ENCODE results near the gene NDC1. TPM values are rescaled to one million over a fixed set of nuclear protein-coding genes. Genes with fewer than 3 reads are reported as not detected.

The NDC1 gene
- total RNA-seq, 4 donors from 2014 or later, result 1.1 to 11.1 (median 8.0) TPM

GRCh38 chr1:53733975-53734649 is 104.0 kb downstream of the NDC1 start:
- peak overlapping the region in 3 of 4 donors; percentile 41 to 53 (median 42) for H3K27ac ChIP-seq
- H3K36me3 ChIP-seq, result no peaks in the 10 kb centered on the region
- 60 to 66% methylated on average over 4 to 10 of the region's 10 CpGs for WGBS, 2 donors (ENCODE audit: low coverage in 1 of 2)
- peaks cover 76% of the 10 kb centered on the region for H3K27me3 ChIP-seq
- no peaks in the 10 kb centered on the region for H3K9me3 ChIP-seq
- peaks cover 0 to 17% (median 14%) of the 10 kb centered on the region in 4 donors for H3K4me1 ChIP-seq
- in situ Hi-C loops (cut with MboI; ENCODE audit: low pct_ligation_motif_present in 1 of 4, low pct_unique_long_range_greater_than_20kb in 1 of 4, low sequenced_read_pairs in 3 of 4), result no loop called here
- no peak overlapping the region for H3K4me3 ChIP-seq
- no peak for DNase-seq
- intact Hi-C loops (cut with DNase I; ENCODE audit: low total_unique reads), result no loop called here
- TF ChIP-seq EP300 (IDR thresholded peaks at IDR 0.05; ENCODE audit: low read depth) (no peak), POLR2AphosphoS5 (IDR thresholded peaks at IDR 0.05) (no peak)

- peak overlapping the region in 2 of 4 donors; percentile 42 to 53 for H3K27ac ChIP-seq
- in situ Hi-C loops (cut with MboI; ENCODE audit: low pct_ligation_motif_present in 1 of 4, low pct_unique_long_range_greater_than_20kb in 1 of 4, low sequenced_read_pairs in 3 of 4), result no loop called here
- no peak for DNase-seq
- intact Hi-C loops (cut with DNase I; ENCODE audit: low total_unique reads), result no loop called here
- H3K4me3 ChIP-seq, result no peak overlapping the region
- no peaks in the 10 kb centered on the region for H3K9me3 ChIP-seq
- peaks cover 72% of the 10 kb centered on the region for H3K27me3 ChIP-seq
- TF ChIP-seq EP300 (IDR thresholded peaks at IDR 0.05; ENCODE audit: low read depth) (no peak), POLR2AphosphoS5 (IDR thresholded peaks at IDR 0.05) (no peak), POLR2A (IDR thresholded peaks at IDR 0.05) (no peak), CTCF (IDR thresholded peaks at IDR 0.05) (no peak)
- WGBS, 2 donors (ENCODE audit: low coverage in 1 of 2), result 82 to 93% methylated on average over 10 to 12 of the region's 12 CpGs
- peaks cover 0 to 13% (median 10%) of the 10 kb centered on the region in 4 donors for H3K4me1 ChIP-seq
- H3K36me3 ChIP-seq, result no peaks in the 10 kb centered on the region
These were observed 104.6 kb downstream of the NDC1 start for GRCh38 chr1:53733447-53733931.

GRCh38 chr1:53732912-53733317 is 105.2 kb downstream of the NDC1 start:
- H3K36me3 ChIP-seq, result no peaks in the 10 kb centered on the region
- peaks cover 0 to 7% (median 4%) of the 10 kb centered on the region in 4 donors for H3K4me1 ChIP-seq
- H3K27me3 ChIP-seq, result peaks cover 66% of the 10 kb centered on the region
- H3K9me3 ChIP-seq, result no peaks in the 10 kb centered on the region
- TF ChIP-seq EP300 (IDR thresholded peaks at IDR 0.05; ENCODE audit: low read depth), result no peak
- no peak for TF ChIP-seq CTCF (IDR thresholded peaks at IDR 0.05)
- TF ChIP-seq POLR2A (IDR thresholded peaks at IDR 0.05), result no peak
- no peak for TF ChIP-seq POLR2AphosphoS5 (IDR thresholded peaks at IDR 0.05)
- DNase-seq, result no peak
- in situ Hi-C loops (cut with MboI; ENCODE audit: low pct_ligation_motif_present in 1 of 4, low pct_unique_long_range_greater_than_20kb in 1 of 4, low sequenced_read_pairs in 3 of 4) (no loop called here), intact Hi-C loops (cut with DNase I; ENCODE audit: low total_unique reads) (no loop called here)
- peak overlapping the region in 1 of 4 donors; percentile 58 for H3K27ac ChIP-seq
- WGBS, 2 donors (ENCODE audit: low coverage in 1 of 2), result 53 to 54% methylated on average over 6 of the region's 6 CpGs
- no peak overlapping the region for H3K4me3 ChIP-seq

- DNase-seq, result no peak
- H3K36me3 ChIP-seq, result no peaks in the 10 kb centered on the region
- intact Hi-C loops (cut with DNase I; ENCODE audit: low total_unique reads), result no loop called here
- no peak overlapping the region for H3K4me3 ChIP-seq
- peak overlapping the region in 1 of 4 donors; percentile 58 for H3K27ac ChIP-seq
- no peak for TF ChIP-seq CTCF (IDR thresholded peaks at IDR 0.05)
- TF ChIP-seq EP300 (IDR thresholded peaks at IDR 0.05; ENCODE audit: low read depth), result no peak
- TF ChIP-seq POLR2AphosphoS5 (IDR thresholded peaks at IDR 0.05), result no peak
- TF ChIP-seq POLR2A (IDR thresholded peaks at IDR 0.05), result no peak
- 44 to 49% methylated on average over 3 of the region's 3 CpGs for WGBS, 2 donors (ENCODE audit: low coverage in 1 of 2)
- no peaks in the 10 kb centered on the region for H3K9me3 ChIP-seq
- in situ Hi-C loops (cut with MboI; ENCODE audit: low pct_ligation_motif_present in 1 of 4, low pct_unique_long_range_greater_than_20kb in 1 of 4, low sequenced_read_pairs in 3 of 4), result no loop called here
- peaks cover 61% of the 10 kb centered on the region for H3K27me3 ChIP-seq
- H3K4me1 ChIP-seq, result peaks cover 0 to 2% (median under 1%) of the 10 kb centered on the region in 4 donors
These were observed 105.7 kb downstream of the NDC1 start for GRCh38 chr1:53732409-53732808.

Measured in transverse colon (tissue), 4 donors.